BJ (cell line): Measurements from ENCODE around the gene PLD1. TPM values are rescaled to one million over a fixed set of nuclear protein-coding genes. Genes with fewer than 3 reads are reported as not detected.

ENCODE experiments used
- CTCF ChIA-PET: fragments of 350-600 bp; formaldehyde crosslinking; extraction: SDS; loops from one replicate; lab custom pipeline; 2021; ENCODE audit warnings: antibody characterized with exemption, inconsistent platforms; lab: Yijun Ruan, JAX
- POLR2A ChIA-PET: fragments of 300-600 bp; sonication (Branson Sonifier 250); formaldehyde crosslinking; extraction: SDS; loops from one replicate; lab custom pipeline; 2021; ENCODE audit warnings: antibody characterized with exemption; lab: Charles Lee
- DNase-seq: peaks from one replicate; pipeline ENCODE4 v3.0.0-alpha.2; 2011; ENCODE audit warnings: low read depth
- H3K27me3 ChIP-seq: 2 replicates; pipeline ENCODE4 v1.6.0; 2011; ENCODE audit warnings: low read length; ENCODE audit not compliant: control insufficient read depth, insufficient read depth
- H3K36me3 ChIP-seq: 2 replicates; pipeline ENCODE4 v1.5.1; 2011; ENCODE audit warnings: low read length; ENCODE audit not compliant: control insufficient read depth, insufficient read depth
- H3K4me3 ChIP-seq: 2 replicates; pipeline ENCODE4 v1.5.1; 2011; ENCODE audit warnings: low read depth, mild to moderate bottlenecking, control low read depth, low read length
- polyA plus RNA-seq: library from polyadenylated mRNA; depleted of rRNA; stranded (reverse); fragments of >200 nt; gene quantifications from 2 replicates; pipeline ENCODE4 v1.2.3, GENCODE V29; 2011
- TF ChIP-seq, protein P1 (sequence below): IDR thresholded peaks from 2 replicates; pipeline ENCODE4 v1.5.1; 2011; ENCODE audit warnings: low read depth, mild to moderate bottlenecking, control low read depth, inconsistent platforms, low read length, moderate library complexity; ENCODE audit not compliant: insufficient read depth

The PLD1 gene
- polyA plus RNA-seq, 1 experiment = 6.4 TPM

DNA sequence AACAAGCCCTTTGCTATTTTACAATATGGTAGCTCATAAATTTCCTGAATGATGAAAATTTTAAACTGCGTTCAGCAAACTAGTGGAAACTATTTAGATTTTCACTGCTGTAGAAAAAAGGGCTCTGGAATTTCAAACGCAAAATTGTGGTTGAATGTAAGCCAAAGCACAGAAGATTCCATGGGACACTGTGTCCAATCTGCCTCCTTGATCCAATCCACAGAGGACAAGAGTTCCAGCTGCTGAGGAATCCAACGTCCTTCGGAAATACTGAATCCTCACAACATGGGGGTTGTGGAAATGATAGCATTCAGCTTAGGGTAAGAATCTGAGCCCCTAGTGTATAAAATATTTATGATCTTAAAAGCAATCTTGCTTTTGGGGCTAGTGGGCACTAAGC is 161.0 kb downstream of the PLD1 start:
- Histone ChIP-seq H3K36me3 (no peaks in the 10 kb centered on the region), H3K4me3 (no peak overlapping the region), H3K27me3 (no peaks in the 10 kb centered on the region)
- ChIA-PET CTCF (interaction anchor here (0.6 to 3.7 kb wide), 2 partner anchors 123 to 502 kb away, joined by 3 to 18 read pairs; no protein-coding TSS in a partner anchor), POLR2A (no interaction called here)
- no peak for DNase-seq
- TF ChIP-seq, protein P1, sequence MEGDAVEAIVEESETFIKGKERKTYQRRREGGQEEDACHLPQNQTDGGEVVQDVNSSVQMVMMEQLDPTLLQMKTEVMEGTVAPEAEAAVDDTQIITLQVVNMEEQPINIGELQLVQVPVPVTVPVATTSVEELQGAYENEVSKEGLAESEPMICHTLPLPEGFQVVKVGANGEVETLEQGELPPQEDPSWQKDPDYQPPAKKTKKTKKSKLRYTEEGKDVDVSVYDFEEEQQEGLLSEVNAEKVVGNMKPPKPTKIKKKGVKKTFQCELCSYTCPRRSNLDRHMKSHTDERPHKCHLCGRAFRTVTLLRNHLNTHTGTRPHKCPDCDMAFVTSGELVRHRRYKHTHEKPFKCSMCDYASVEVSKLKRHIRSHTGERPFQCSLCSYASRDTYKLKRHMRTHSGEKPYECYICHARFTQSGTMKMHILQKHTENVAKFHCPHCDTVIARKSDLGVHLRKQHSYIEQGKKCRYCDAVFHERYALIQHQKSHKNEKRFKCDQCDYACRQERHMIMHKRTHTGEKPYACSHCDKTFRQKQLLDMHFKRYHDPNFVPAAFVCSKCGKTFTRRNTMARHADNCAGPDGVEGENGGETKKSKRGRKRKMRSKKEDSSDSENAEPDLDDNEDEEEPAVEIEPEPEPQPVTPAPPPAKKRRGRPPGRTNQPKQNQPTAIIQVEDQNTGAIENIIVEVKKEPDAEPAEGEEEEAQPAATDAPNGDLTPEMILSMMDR = no peak

DNA sequence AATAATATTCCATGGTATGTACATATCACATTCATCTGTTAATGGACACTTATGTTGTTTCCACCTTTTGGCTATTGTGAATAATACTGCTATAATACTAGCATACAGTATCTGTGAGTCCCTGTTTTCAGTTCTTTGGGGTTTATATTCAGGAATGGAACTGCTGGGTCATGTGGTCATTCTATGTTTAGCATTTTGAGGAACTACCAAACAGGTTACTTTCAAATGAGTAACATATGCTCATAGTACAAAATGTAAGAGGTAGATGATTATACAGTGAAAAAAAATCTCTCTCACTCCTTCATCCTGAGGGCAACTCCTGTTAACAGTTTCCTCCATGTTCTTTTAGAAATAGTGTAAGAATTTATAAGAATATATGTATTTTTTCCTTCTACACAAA is 162.2 kb downstream of the PLD1 start:
- TF ChIP-seq, protein P1 = no peak

DNA sequence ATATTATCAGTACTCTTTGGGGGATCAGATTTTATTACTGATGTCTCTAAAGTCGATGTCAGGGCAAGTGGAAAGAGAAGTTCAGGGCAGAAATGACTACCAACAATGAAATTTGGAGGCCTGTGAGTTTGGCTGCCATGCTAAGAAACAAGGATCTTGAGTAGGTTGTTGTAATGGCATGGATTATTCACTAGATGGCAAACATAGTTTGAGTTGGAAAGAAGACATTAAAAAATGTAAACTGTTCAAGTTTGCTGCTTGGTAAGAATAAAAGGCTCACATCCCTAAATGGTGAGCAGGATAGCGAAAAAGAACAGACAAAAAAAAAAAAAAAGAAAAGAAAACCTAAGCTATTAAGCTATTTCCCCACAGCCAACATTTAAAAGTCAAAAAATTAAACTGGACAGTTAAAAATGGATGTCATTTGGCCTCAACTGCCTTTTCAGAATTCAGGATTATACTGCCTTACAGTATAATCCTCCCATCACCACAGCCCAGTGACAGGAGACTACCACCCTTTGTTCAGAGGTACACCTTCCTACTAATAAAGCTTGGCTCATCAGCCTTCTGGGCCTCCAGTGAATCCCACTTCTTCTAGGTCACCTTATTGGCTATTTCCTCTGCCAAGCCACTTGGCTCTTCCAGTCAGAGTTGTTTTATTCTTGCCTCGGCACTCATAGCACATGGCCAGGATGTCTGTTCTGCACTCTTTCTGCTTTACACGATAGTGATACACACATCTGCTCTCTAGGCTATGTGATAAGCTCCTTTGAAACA is 163.7 kb downstream of the PLD1 start:
- H3K4me3 ChIP-seq = no peak overlapping the region
- TF ChIP-seq, protein P1 = peak; percentile 57
- DNase-seq = peak; percentile 19
- no peaks in the 10 kb centered on the region for H3K27me3 ChIP-seq
- CTCF ChIA-PET = interaction anchor here (0.6 to 4.4 kb wide), 10 partner anchors 18 to 835 kb away, joined by 3 to 38 read pairs (median 4); no protein-coding TSS in a partner anchor
- POLR2A ChIA-PET = interaction anchor here (0.6 kb wide), 1 partner anchor 1004 kb away, joined by 7 read pairs; no protein-coding TSS in a partner anchor
- H3K36me3 ChIP-seq = no peaks in the 10 kb centered on the region; the same call in 1 of the 2 replicates

More for the DNA sequence above, 162.2 kb downstream of the PLD1 start:
- no peak overlapping the region for H3K4me3 ChIP-seq
- no peak for DNase-seq
- ChIA-PET CTCF (no interaction called here), POLR2A (no interaction called here)
- no peaks in the 10 kb centered on the region for H3K27me3 ChIP-seq
- H3K36me3 ChIP-seq = no peaks in the 10 kb centered on the region

DNA sequence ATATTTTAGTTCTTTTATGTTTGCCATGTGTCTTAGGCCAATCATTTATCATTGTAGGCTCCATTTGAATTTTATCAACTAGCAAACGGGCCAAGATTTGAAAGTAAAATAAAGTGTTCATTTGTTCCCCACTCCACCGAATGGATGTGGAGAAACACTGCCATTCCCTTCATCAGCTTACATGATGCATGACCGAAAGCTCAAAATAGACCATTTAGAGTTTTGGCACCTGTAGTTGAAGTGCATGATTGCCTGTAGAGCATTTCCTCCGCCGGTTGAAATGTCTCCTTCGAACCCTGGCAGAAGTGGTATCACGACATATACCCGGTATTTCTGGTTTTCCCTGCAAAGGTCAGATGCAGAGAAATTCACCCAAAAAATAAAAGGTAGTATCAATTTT is 165.6 kb downstream of the PLD1 start:
- no peaks in the 10 kb centered on the region for H3K27me3 ChIP-seq
- CTCF ChIA-PET = interaction anchor here (1.2 to 4.4 kb wide), 9 partner anchors 128 to 832 kb away, joined by 3 to 38 read pairs (median 4); no protein-coding TSS in a partner anchor
- POLR2A ChIA-PET = no interaction called here
- no peaks in the 10 kb centered on the region; the same call in none of the 2 replicates for H3K36me3 ChIP-seq
- no peak overlapping the region for H3K4me3 ChIP-seq
- no peak for DNase-seq
- TF ChIP-seq, protein P1 = no peak

DNA sequence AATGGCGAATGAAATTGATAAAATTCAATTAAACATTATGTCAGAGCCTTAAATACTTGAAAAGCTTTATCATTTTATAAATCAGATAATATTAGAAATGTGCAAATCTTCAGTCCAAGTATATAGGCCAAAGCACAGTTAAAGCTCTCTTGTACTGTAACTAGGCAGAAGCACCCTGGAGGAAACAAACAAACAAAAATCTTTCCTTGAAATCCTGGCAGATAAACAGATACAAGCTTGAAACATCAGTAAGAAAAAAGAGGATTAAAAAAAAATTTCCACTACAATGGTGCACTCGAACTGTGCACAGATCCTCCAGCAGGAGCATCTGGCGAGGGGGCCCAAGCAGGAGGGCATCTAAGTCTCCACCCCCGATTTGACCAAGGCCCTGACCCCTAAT is 166.6 kb downstream of the PLD1 start:
- Histone ChIP-seq H3K27me3 (no peaks in the 10 kb centered on the region), H3K4me3 (no peak overlapping the region), H3K36me3 (no peaks in the 10 kb centered on the region; the same call in none of the 2 replicates)
- TF ChIP-seq, protein P1 = no peak
- POLR2A ChIA-PET = interaction anchor here (0.6 kb wide), 1 partner anchor 184 kb away, joined by 3 read pairs; no protein-coding TSS in a partner anchor
- DNase-seq = no peak
- CTCF ChIA-PET = interaction anchor here (0.8 to 4.4 kb wide), 5 partner anchors 43 to 833 kb away, joined by 3 to 38 read pairs (median 4); no protein-coding TSS in a partner anchor
